PC-3 (cell line): ENCODE measurements around the gene PTS. TPM values are rescaled to one million over a fixed set of nuclear protein-coding genes. Genes with fewer than 3 reads are reported as not detected.

Experiments
- ATAC-seq: fragments of 200-7000 bp; cut with Tn5 transposase; 2 replicates; pipeline ENCODE4 v1.9.1; 2020; ENCODE audit warnings: mild to moderate bottlenecking, moderate library complexity
- BruUV-seq: library from RNA; stranded (reverse); fragments of 400-500 nt; replicated peaks from 2 replicates; lab custom pipeline; 2021; lab: Mats Ljungman, UMichigan
- CTCF ChIA-PET: fragments of 300-600 bp; sonication (Branson Sonifier 250); formaldehyde crosslinking; loops from one replicate; lab custom pipeline; 2022; ENCODE audit warnings: antibody characterized with exemption; lab: Charles Lee
- POLR2A ChIA-PET: fragments of 300-600 bp; sonication (Branson Sonifier 250); formaldehyde crosslinking; loops from one replicate; lab custom pipeline; 2022; ENCODE audit warnings: antibody characterized with exemption; ENCODE audit not compliant: unreplicated experiment; lab: Charles Lee
- DNase-seq: peaks from one replicate; pipeline ENCODE4 v3.0.0-alpha.2; 2015
- H2AFZ ChIP-seq: fragments of 300-600 bp; sonication (generic); 2 replicates; pipeline ENCODE4 v1.6.0; 2016; ENCODE audit warnings: antibody characterized with exemption, low read length
- H3F3A ChIP-seq: fragments of 300-600 bp; sonication (generic); one replicate; pipeline ENCODE4 v1.6.0; 2017; ENCODE audit warnings: antibody characterized with exemption, low read length, control low read depth, mild to moderate bottlenecking; ENCODE audit not compliant: unreplicated experiment
- H3K27ac ChIP-seq: fragments of 300-600 bp; sonication (generic); 2 replicates; pipeline ENCODE4 v1.5.1; 2016; ENCODE audit warnings: mild to moderate bottlenecking, low read length
- H3K27me3 ChIP-seq: fragments of 300-600 bp; sonication (generic); 2 replicates; pipeline ENCODE4 v1.6.1; 2016; ENCODE audit warnings: low read length, mixed read lengths
- H3K36me3 ChIP-seq: fragments of 300-600 bp; sonication (generic); 2 replicates; pipeline ENCODE4 v1.6.1; 2016; ENCODE audit warnings: low read depth, mixed run types, low read length, mixed read lengths
- H3K4me1 ChIP-seq: fragments of 300-600 bp; sonication (generic); 2 replicates; pipeline ENCODE4 v1.5.1; 2016; ENCODE audit warnings: low read length; ENCODE audit not compliant: insufficient read depth
- H3K4me2 ChIP-seq: fragments of 300-600 bp; sonication (generic); 2 replicates; pipeline ENCODE4 v1.6.0; 2016; ENCODE audit warnings: low read length
- H3K4me3 ChIP-seq: fragments of 300-600 bp; sonication (generic); 2 replicates; pipeline ENCODE4 v1.5.1; 2016; ENCODE audit warnings: mild to moderate bottlenecking, low read length, mixed read lengths
- H3K79me2 ChIP-seq: fragments of 300-600 bp; sonication (generic); 2 replicates; pipeline ENCODE4 v1.6.1; 2017; ENCODE audit warnings: low read length, mixed read lengths
- H3K9ac ChIP-seq: fragments of 300-600 bp; sonication (generic); 2 replicates; pipeline ENCODE4 v1.6.0; 2016; ENCODE audit warnings: mild to moderate bottlenecking, low read length
- H3K9me2 ChIP-seq: fragments of 300-600 bp; sonication (generic); replicated peaks from 2 replicates; pipeline ENCODE4 v1.6.1; 2016; ENCODE audit warnings: mixed run types, low read length, mixed read lengths
- H3K9me3 ChIP-seq: fragments of 300-600 bp; sonication (generic); 2 replicates; pipeline ENCODE4 v1.6.1; 2016; ENCODE audit warnings: low read length, mixed read lengths
- H4K20me1 ChIP-seq: fragments of 300-600 bp; sonication (generic); 2 replicates; pipeline ENCODE4 v1.6.1; 2016; ENCODE audit warnings: low read length, mixed read lengths
- EZH2 ChIP-seq: fragments of 300-600 bp; sonication (generic); IDR thresholded peaks from one replicate; pipeline ENCODE4 v1.6.1; 2017; ENCODE audit warnings: antibody characterized with exemption, mild to moderate bottlenecking, low read length; ENCODE audit not compliant: unreplicated experiment
- EZH2phosphoT487 ChIP-seq: fragments of 300-600 bp; sonication (generic); IDR thresholded peaks from 2 replicates; pipeline ENCODE4 v1.6.1; 2018; ENCODE audit warnings: mild to moderate bottlenecking, antibody characterized with exemption, low read length, borderline replicate concordance
- intact Hi-C: fragments of 100-400 bp; cut with micrococcal nuclease; formaldehyde crosslinking; loops from 2 replicates; pipeline ENCODE4 v1.9.0; 2023
- total RNA-seq: library from RNA; depleted of rRNA; stranded (reverse); fragments of >200 nt; gene quantifications from 2 replicates; pipeline ENCODE4 v1.2.3, GENCODE V29; 2014
- TF ChIP-seq, protein P1 (sequence below): fragments of 300-600 bp; sonication (generic); conservative IDR thresholded peaks from 2 replicates; pipeline ENCODE4 v1.5.1; 2017; ENCODE audit warnings: antibody characterized with exemption, low read depth, mild to moderate bottlenecking, low read length

PTS gene
- total RNA-seq, 1 experiment from 2014 or later, result 77.4 TPM

DNA sequence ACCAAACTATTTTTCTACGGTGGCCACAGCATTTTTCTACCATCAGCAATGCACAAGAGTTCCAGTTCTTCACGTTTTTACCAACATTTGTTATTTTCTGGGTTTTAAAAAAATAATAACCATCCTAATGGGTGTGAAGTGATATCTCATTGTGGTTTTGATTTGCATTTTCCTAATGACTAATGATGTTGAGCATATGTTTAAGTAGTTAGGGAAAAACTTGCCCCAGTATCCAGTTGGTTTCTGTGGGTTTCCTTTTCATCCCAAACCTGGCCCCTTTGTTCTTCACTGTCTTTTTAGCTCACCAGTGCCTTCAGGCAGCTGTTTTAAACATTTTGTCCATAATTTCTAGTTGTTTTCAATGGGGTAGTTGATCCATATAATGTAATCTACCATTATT, 14.7 kb upstream of the PTS start:
- intact Hi-C loops, result no loop called here

DNA sequence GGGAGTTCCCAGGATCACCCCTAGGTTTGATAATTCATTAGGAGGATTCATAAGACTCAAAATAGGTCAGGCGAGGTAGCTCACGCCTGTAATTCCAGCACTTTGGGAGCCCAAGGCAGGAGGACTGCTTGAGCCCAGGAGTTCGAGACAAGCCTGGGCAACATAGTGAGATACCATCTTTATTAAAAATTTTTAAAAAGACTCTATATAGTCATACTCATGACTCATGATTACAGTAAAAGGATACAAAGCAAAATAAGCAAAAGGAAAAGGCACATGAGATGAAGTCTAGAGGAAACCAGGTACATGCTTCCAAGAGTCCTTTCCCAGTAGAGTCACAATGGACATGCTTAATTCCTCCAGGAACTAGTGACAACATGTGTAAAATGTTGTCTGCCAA, 13.9 kb upstream of the PTS start:
- no peaks in the 10 kb centered on the region for H3K36me3 ChIP-seq
- H3K79me2 ChIP-seq, result no peaks in the 10 kb centered on the region
- no peak overlapping the region for H3K27ac ChIP-seq
- H3F3A ChIP-seq, result no peaks in the 10 kb centered on the region
- H2AFZ ChIP-seq, result no peak overlapping the region
- H4K20me1 ChIP-seq, result no peaks in the 10 kb centered on the region
- no peak overlapping the region for H3K9ac ChIP-seq
- H3K9me2 ChIP-seq, result no peaks in the 10 kb centered on the region
- no peak overlapping the region for H3K4me2 ChIP-seq
- no peak overlapping the region for H3K4me3 ChIP-seq
- CTCF ChIA-PET, result no interaction called here
- ATAC-seq, result peak; percentile 56
- intact Hi-C loops, result no loop called here
- H3K27me3 ChIP-seq, result no peaks in the 10 kb centered on the region
- POLR2A ChIA-PET, result no interaction called here
- BruUV-seq, result no TSS peak
- H3K9me3 ChIP-seq, result no peaks in the 10 kb centered on the region
- no peak for DNase-seq
- peaks cover 23% of the 10 kb centered on the region for H3K4me1 ChIP-seq
- no peak for TF ChIP-seq EZH2
- TF ChIP-seq, protein P1, sequence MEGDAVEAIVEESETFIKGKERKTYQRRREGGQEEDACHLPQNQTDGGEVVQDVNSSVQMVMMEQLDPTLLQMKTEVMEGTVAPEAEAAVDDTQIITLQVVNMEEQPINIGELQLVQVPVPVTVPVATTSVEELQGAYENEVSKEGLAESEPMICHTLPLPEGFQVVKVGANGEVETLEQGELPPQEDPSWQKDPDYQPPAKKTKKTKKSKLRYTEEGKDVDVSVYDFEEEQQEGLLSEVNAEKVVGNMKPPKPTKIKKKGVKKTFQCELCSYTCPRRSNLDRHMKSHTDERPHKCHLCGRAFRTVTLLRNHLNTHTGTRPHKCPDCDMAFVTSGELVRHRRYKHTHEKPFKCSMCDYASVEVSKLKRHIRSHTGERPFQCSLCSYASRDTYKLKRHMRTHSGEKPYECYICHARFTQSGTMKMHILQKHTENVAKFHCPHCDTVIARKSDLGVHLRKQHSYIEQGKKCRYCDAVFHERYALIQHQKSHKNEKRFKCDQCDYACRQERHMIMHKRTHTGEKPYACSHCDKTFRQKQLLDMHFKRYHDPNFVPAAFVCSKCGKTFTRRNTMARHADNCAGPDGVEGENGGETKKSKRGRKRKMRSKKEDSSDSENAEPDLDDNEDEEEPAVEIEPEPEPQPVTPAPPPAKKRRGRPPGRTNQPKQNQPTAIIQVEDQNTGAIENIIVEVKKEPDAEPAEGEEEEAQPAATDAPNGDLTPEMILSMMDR, result no peak
- TF ChIP-seq EZH2phosphoT487, result no peak

More for the DNA sequence above, 14.7 kb upstream of the PTS start:
- no peaks in the 10 kb centered on the region for H3K9me2 ChIP-seq
- TF ChIP-seq EZH2phosphoT487 (no peak), EZH2 (no peak)
- TF ChIP-seq, protein P1, result no peak
- no peaks in the 10 kb centered on the region for H4K20me1 ChIP-seq
- DNase-seq, result no peak
- H3K27ac ChIP-seq, result no peak overlapping the region
- H3K9me3 ChIP-seq, result 0 out of 2 replicates have a peak, but pooled peaks cover 4% of the 10 kb centered on the region
- ATAC-seq, result no peak
- BruUV-seq, result no TSS peak
- no peaks in the 10 kb centered on the region for H3F3A ChIP-seq
- no peak overlapping the region for H3K4me3 ChIP-seq
- H3K4me2 ChIP-seq, result no peak overlapping the region
- H3K9ac ChIP-seq, result no peak overlapping the region
- no peaks in the 10 kb centered on the region for H3K27me3 ChIP-seq
- ChIA-PET CTCF (no interaction called here), POLR2A (no interaction called here)
- no peaks in the 10 kb centered on the region for H3K79me2 ChIP-seq
- H3K4me1 ChIP-seq, result peaks cover 19% of the 10 kb centered on the region
- no peak overlapping the region for H2AFZ ChIP-seq
- no peaks in the 10 kb centered on the region for H3K36me3 ChIP-seq

DNA sequence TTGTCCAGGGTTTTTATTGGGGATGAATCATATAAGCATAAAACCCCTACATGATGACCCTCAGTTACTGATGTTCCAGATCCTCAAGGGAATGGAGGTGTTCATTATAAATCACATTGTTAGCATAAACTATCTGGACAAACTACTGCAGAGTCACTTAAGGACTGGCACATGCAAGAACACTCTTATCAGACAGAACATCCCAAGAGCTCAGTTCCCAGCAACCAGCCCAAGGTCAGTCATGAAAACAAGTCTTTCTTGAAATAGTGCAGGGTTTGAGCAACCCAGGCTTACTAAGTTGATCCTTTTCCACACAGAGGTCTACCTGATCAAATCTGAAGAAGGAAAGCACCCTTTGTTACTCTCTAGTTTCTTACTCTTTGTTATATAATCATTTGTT, 13.5 kb upstream of the PTS start:
- Histone ChIP-seq H3K79me2 (no peaks in the 10 kb centered on the region), H2AFZ (no peak overlapping the region), H4K20me1 (no peaks in the 10 kb centered on the region), H3F3A (no peaks in the 10 kb centered on the region), H3K4me3 (no peak overlapping the region), H3K9ac (no peak overlapping the region), H3K9me2 (no peaks in the 10 kb centered on the region), H3K4me2 (no peak overlapping the region), H3K27ac (no peak overlapping the region), H3K27me3 (no peaks in the 10 kb centered on the region), H3K9me3 (no peaks in the 10 kb centered on the region), H3K4me1 (peaks cover 23% of the 10 kb centered on the region), H3K36me3 (no peaks in the 10 kb centered on the region)
- ChIA-PET POLR2A (no interaction called here), CTCF (no interaction called here)
- intact Hi-C loops, result no loop called here
- ATAC-seq (no peak), DNase-seq (peak; percentile 30)
- BruUV-seq, result no TSS peak
- TF ChIP-seq, protein P1, result no peak
- TF ChIP-seq EZH2, result no peak
- TF ChIP-seq EZH2phosphoT487, result no peak
